Measurements from ENCODE around the gene PHF20. TPM values are rescaled to one million over a fixed set of nuclear protein-coding genes. Genes with fewer than 3 reads are reported as not detected.
A peak's percentile ranks its signal among the peaks of the same experiment; 100 is the strongest.

PHF20 gene
- total and polyA plus RNA-seq, 12 donors = 23.4 to 44.7 (median 36.0) TPM

DNA sequence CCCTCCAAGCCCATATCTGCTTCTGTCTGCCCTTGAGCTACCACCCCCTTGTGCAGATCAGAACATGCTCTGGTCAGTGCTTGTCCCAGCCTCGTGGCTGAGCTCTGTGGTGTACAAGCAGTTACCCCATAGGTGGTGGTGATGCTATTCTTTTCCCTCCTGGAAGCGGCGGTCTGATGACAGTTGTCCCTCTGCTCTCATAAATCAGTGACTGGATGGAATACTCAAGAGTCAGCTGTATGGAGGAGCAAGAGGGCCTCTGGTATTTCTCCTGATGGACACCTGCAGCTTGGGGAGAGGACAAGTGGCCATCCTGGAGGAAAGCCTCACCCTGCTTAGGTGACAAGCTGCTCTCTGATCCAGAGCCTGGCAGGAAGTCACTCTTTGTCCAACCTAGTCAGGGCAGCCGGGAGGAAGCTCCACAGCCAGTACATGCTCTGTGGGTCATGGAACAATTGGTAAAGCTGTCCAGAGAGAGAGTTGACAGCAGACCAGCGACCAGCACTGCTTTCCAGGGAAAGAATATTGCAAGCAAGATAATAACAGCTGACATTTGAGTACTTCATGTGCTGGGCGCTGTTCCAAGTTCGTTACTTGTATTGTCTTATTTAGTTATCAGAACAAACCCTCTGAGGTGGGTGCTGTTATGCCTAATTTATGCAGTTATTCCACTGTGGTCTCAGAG, 135.3 kb downstream of the PHF20 start:
- H3K4me3 ChIP-seq = no peak overlapping the region
- H3K9me3 ChIP-seq = no peaks in the 10 kb centered on the region
- ATAC-seq (peak; percentile 59 to 97 (median 93)), DNase-seq (peak; percentile 36 to 63)
- H3K27me3 ChIP-seq = no peaks in the 10 kb centered on the region
- H3K27ac ChIP-seq = peak overlapping the region in 9 of 10 donors; percentile 21 to 64 (median 49)
- TF ChIP-seq, protein P1, sequence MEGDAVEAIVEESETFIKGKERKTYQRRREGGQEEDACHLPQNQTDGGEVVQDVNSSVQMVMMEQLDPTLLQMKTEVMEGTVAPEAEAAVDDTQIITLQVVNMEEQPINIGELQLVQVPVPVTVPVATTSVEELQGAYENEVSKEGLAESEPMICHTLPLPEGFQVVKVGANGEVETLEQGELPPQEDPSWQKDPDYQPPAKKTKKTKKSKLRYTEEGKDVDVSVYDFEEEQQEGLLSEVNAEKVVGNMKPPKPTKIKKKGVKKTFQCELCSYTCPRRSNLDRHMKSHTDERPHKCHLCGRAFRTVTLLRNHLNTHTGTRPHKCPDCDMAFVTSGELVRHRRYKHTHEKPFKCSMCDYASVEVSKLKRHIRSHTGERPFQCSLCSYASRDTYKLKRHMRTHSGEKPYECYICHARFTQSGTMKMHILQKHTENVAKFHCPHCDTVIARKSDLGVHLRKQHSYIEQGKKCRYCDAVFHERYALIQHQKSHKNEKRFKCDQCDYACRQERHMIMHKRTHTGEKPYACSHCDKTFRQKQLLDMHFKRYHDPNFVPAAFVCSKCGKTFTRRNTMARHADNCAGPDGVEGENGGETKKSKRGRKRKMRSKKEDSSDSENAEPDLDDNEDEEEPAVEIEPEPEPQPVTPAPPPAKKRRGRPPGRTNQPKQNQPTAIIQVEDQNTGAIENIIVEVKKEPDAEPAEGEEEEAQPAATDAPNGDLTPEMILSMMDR (IDR thresholded peaks at IDR 0.05) = no peak
- intact Hi-C loops (cut with DNase I) = loop anchor here in 1 of 10 donors (1.0 kb wide), 1 partner anchor 21 kb away; no protein-coding TSS in a partner anchor
- WGBS, 2 donors = 37 to 56% methylated on average over 7 of the region's 7 CpGs
- peaks cover 0 to 32% (median 19%) of the 10 kb centered on the region in 9 donors for H3K4me1 ChIP-seq
- H3K36me3 ChIP-seq = peaks cover 0 to 48% (median 0%) of the 10 kb centered on the region in 9 donors

DNA sequence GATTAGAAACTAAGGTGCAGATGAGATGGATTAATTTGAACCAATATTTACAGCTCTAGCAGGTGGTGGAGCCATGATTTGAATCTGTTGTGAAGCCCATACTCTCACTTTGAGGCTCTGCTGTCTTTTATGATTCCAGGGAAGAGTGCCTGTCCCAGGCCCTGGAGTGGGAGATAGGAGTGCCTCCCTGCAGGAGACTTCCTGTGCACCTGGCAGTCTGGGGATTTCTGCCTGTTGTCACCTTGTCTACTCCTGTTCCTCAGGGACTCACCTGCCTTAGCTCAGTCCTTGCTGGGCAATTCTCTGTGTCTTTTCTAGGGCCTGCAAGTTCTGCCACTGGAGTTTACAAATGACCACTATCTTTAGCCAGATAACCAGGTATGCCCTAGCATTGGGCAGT, 136.2 kb downstream of the PHF20 start:
- intact Hi-C loops (cut with DNase I) = no loop called here
- DNase-seq (no peak), ATAC-seq (peak in 2 of 8 donors; percentile 24 to 27)
- H3K4me3 ChIP-seq = no peak overlapping the region
- peaks cover 0 to 32% (median 18%) of the 10 kb centered on the region in 9 donors for H3K4me1 ChIP-seq
- TF ChIP-seq, protein P1 (IDR thresholded peaks at IDR 0.05) = no peak
- no peaks in the 10 kb centered on the region for H3K9me3 ChIP-seq
- peaks cover 0 to 57% (median 0%) of the 10 kb centered on the region in 9 donors for H3K36me3 ChIP-seq
- H3K27me3 ChIP-seq = no peaks in the 10 kb centered on the region
- H3K27ac ChIP-seq = peak overlapping the region in 3 of 10 donors; percentile 50 to 51 (median 50)

DNA sequence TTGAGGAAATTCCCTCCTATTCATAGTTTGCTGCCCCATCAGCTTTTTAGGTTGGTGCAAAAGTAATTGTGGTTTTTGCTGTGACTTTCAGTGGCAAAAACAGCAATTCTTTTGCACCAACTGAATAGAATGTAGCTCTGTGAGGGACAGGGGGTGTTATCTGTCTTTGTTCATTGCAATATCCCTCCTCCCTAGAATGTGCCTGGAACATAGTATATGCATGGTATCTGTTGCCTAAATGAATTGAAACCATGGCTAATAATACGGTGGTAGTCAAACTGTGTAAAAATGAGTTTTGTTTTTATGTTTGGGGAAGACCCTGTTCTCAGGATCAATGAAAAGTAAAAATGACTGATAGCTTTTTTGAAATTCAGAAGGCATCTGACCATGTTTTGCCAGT, 137.4 kb downstream of the PHF20 start:
- DNase-seq = no peak
- TF ChIP-seq, protein P1 (IDR thresholded peaks at IDR 0.05) = no peak
- ATAC-seq = no peak
- no peaks in the 10 kb centered on the region for H3K9me3 ChIP-seq
- H3K4me3 ChIP-seq = no peak overlapping the region
- no peak overlapping the region for H3K27ac ChIP-seq
- intact Hi-C loops (cut with DNase I) = no loop called here
- WGBS, 2 donors = 98 to 100% methylated on average over 1 of the region's 1 CpG
- peaks cover 0 to 62% (median 9%) of the 10 kb centered on the region in 9 donors for H3K36me3 ChIP-seq
- peaks cover 0 to 25% (median 18%) of the 10 kb centered on the region in 9 donors for H3K4me1 ChIP-seq
- no peaks in the 10 kb centered on the region for H3K27me3 ChIP-seq

DNA sequence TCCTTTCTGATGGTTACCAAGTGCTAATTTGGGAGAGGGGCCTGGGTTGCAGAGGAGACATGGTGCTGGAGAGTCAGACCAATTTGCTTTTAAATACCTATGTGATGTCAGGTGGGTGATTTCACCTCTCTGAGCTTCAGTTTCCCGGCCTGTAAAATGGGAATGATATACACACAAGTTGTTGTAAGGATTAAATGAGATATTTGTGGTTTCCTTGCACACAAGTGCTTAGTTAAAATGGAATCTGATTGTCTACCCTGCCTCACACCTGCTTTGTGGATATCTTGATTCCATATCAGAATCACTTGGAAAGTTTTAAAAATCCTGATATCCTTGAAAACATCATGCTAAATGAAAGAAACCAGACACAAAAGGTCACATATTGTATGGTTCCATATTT, 138.0 kb downstream of the PHF20 start:
- peaks cover 0 to 63% (median 12%) of the 10 kb centered on the region in 9 donors for H3K36me3 ChIP-seq
- no peaks in the 10 kb centered on the region for H3K9me3 ChIP-seq
- H3K4me1 ChIP-seq = peaks cover 0 to 25% (median 18%) of the 10 kb centered on the region in 9 donors
- TF ChIP-seq, protein P1 (IDR thresholded peaks at IDR 0.05) = no peak
- DNase-seq (no peak), ATAC-seq (no peak)
- 98 to 100% methylated on average over 1 of the region's 1 CpG for WGBS, 2 donors
- H3K27me3 ChIP-seq = no peaks in the 10 kb centered on the region
- intact Hi-C loops (cut with DNase I) = no loop called here
- no peak overlapping the region for H3K4me3 ChIP-seq
- no peak overlapping the region for H3K27ac ChIP-seq
